Endothelial cell of umbilical vein (primary cell): ENCODE data around the gene P3H2. TPM values are rescaled to one million over a fixed set of nuclear protein-coding genes. Genes with fewer than 3 reads are reported as not detected.

Experiments used
- BruUV-seq: library from RNA; stranded (reverse); fragments of 400-500 nt; replicated peaks from 2 replicates; lab custom pipeline; 2021; lab: Mats Ljungman, UMichigan
- CTCF ChIA-PET: fragments of 300-600, 350-600 bp; sonication (Branson Sonifier 250); formaldehyde crosslinking; loops from one replicate; lab custom pipeline; 2021; ENCODE audit warnings: antibody characterized with exemption, inconsistent platforms; lab: Charles Lee
- POLR2A ChIA-PET: fragments of 300-600, 350-600 bp; sonication (Branson Sonifier 250); formaldehyde crosslinking; loops from one replicate; lab custom pipeline; 2021; ENCODE audit warnings: antibody characterized with exemption, inconsistent platforms; lab: Charles Lee
- DNase-seq: peaks from one replicate; pipeline ENCODE4 v3.0.0-alpha.2; 2011; ENCODE audit warnings: low read depth, low spot score
- FAIRE-seq: peaks from 2 replicates; lab custom pipeline; 2011; peaks lifted over from hg19 to GRCh38; lab: Jason Lieb, UNC
- H2AFZ ChIP-seq: 2 replicates; pipeline ENCODE4 v1.6.0; 2012; ENCODE audit warnings: low read depth, low read length, control low read depth, inconsistent platforms
- H3K27ac ChIP-seq: 2 replicates; pipeline ENCODE4 v1.5.1; 2011; ENCODE audit warnings: low read depth, mild to moderate bottlenecking, control low read depth, low read length, moderate library complexity; ENCODE audit not compliant: insufficient read depth
- H3K27me3 ChIP-seq, 2 experiments: 2 replicates each; pipeline versions ENCODE4 v1.6.0 to v1.6.1; 2011; ENCODE audit warnings: low read length in 2 of 2, mixed read lengths in 1 of 2; ENCODE audit not compliant: control insufficient read depth in 2 of 2, insufficient read depth in 2 of 2
- H3K36me3 ChIP-seq, 2 experiments: 2 replicates in 1 of 2; 3 replicates in 1 of 2; pipeline ENCODE4 v1.5.1; 2011; ENCODE audit warnings: low read length in 2 of 2, mild to moderate bottlenecking in 1 of 2, moderate library complexity in 1 of 2; ENCODE audit not compliant: control insufficient read depth in 2 of 2, insufficient read depth in 2 of 2; ENCODE audit errors: extremely low read depth in 1 of 2
- H3K4me1 ChIP-seq: 3 replicates; pipeline ENCODE4 v1.5.1; 2011; ENCODE audit warnings: mild to moderate bottlenecking, low read length; ENCODE audit not compliant: control insufficient read depth, insufficient read depth; ENCODE audit errors: extremely low read depth
- H3K4me2 ChIP-seq: 2 replicates; pipeline ENCODE4 v1.6.1; 2011; ENCODE audit warnings: low read length, control low read depth, mixed read lengths; ENCODE audit not compliant: insufficient read depth
- H3K4me3 ChIP-seq, 3 experiments: fragments of 200-600 bp in 1 of 3; sonication (generic), shearing (Covaris generic) in 1 of 3; replicated peaks in 1 of 3; 2 replicates each; pipeline ENCODE4 v1.5.1; 2011 to 2016; ENCODE audit warnings: control low read depth in 3 of 3, low read length in 3 of 3, mild to moderate bottlenecking in 2 of 3, inconsistent platforms in 1 of 3, low read depth in 1 of 3, moderate library complexity in 1 of 3; ENCODE audit not compliant: insufficient read depth in 1 of 3
- H3K79me2 ChIP-seq: 2 replicates; pipeline ENCODE4 v1.6.0; 2012; ENCODE audit warnings: low read length, inconsistent platforms; ENCODE audit not compliant: control insufficient read depth, insufficient read depth
- H3K9ac ChIP-seq: replicated peaks from 2 replicates; pipeline ENCODE3; 2011; ENCODE audit warnings: low read length, control low read depth; ENCODE audit not compliant: insufficient read depth; ENCODE audit errors: extremely low read depth
- H3K9me1 ChIP-seq: replicated peaks from 3 replicates; pipeline ENCODE4 v1.6.0; 2011; ENCODE audit warnings: mild to moderate bottlenecking, low read length; ENCODE audit not compliant: control insufficient read depth, insufficient read depth; ENCODE audit errors: extremely low read depth
- H3K9me3 ChIP-seq: replicated peaks from 2 replicates; pipeline ENCODE4 v1.5.1; 2012; ENCODE audit warnings: low read length, inconsistent platforms; ENCODE audit not compliant: control insufficient read depth, insufficient read depth
- H4K20me1 ChIP-seq: replicated peaks from 2 replicates; pipeline ENCODE3; 2011; ENCODE audit warnings: mild to moderate bottlenecking, low read length; ENCODE audit not compliant: control insufficient read depth, insufficient read depth; ENCODE audit errors: extremely low read depth
- CTCF ChIP-seq, 2 donors: IDR thresholded peaks; 1 replicate in 1 of 2; 2 replicates in 1 of 2; pipeline ENCODE4 v1.5.1; 2011; ENCODE audit warnings: low read length in 2 of 2, mild to moderate bottlenecking in 2 of 2, moderate library complexity in 2 of 2, control low read depth in 1 of 2, inconsistent platforms in 1 of 2, low read depth in 1 of 2; ENCODE audit not compliant: insufficient read depth in 1 of 2; ENCODE audit errors: extremely low read depth in 1 of 2
- EZH2 ChIP-seq: IDR thresholded peaks from 2 replicates; pipeline ENCODE4 v1.6.1; 2012; ENCODE audit warnings: borderline replicate concordance, low read depth, mild to moderate bottlenecking, moderate library complexity, low read length, inconsistent platforms; ENCODE audit not compliant: severe bottlenecking
- FOS ChIP-seq: IDR thresholded peaks from 2 replicates; pipeline ENCODE4 v1.6.1; 2011; ENCODE audit warnings: mild to moderate bottlenecking, low read length, moderate library complexity, borderline replicate concordance; ENCODE audit not compliant: insufficient read depth
- GATA2 ChIP-seq: IDR thresholded peaks from 2 replicates; pipeline ENCODE4 v1.7.0; 2011; ENCODE audit warnings: low read depth, mild to moderate bottlenecking, moderate library complexity, mixed read lengths, low read length; ENCODE audit not compliant: insufficient read length, insufficient read depth
- JUN ChIP-seq: IDR thresholded peaks from 2 replicates; pipeline ENCODE4 v1.6.1; 2011; ENCODE audit warnings: borderline replicate concordance, low read depth; ENCODE audit not compliant: insufficient read length, insufficient read depth
- MAX ChIP-seq: IDR thresholded peaks from 2 replicates; pipeline ENCODE4 v1.6.1; 2011; ENCODE audit not compliant: insufficient read depth, insufficient read length
- MYC ChIP-seq: IDR thresholded peaks from one replicate; pipeline ENCODE4 v1.6.1; 2011; ENCODE audit warnings: mild to moderate bottlenecking, low read depth, low read length
- POLR2A ChIP-seq: IDR thresholded peaks from 2 replicates; pipeline ENCODE4 v1.6.1; 2012; ENCODE audit warnings: low read depth, mild to moderate bottlenecking, control low read depth, low read length
- POLR2AphosphoS5 ChIP-seq: IDR thresholded peaks from 2 replicates; pipeline ENCODE4 v1.6.1; 2012; ENCODE audit warnings: low read depth, mild to moderate bottlenecking, control low read depth, low read length, moderate library complexity; ENCODE audit not compliant: insufficient read depth
- dilution Hi-C: fragments of 300-500 bp; cut with MboI; formaldehyde crosslinking; loops from one replicate; pipeline ENCODE4 v1.15.0; 2019; ENCODE audit warnings: low sequenced_read_pairs; ENCODE audit not compliant: extremely low pct_ligation_motif_present
- intact Hi-C: fragments of 100-400 bp; cut with micrococcal nuclease; formaldehyde crosslinking; loops from one replicate; pipeline ENCODE4 v1.10.0; 2022
- polyA plus RNA-seq, 4 experiments: library from polyadenylated mRNA; depleted of rRNA in 3 of 4; stranded (reverse) in 3 of 4; unstranded in 1 of 4; fragments of >200 nt; gene quantifications; 2 replicates each; pipeline versions ENCODE4 v1.2.1 to v1.2.3, GENCODE V29; 2011 to 2012; ENCODE audit warnings: missing spikeins in 1 of 4
- total RNA-seq: library from RNA; stranded (reverse); gene quantifications from 2 replicates; pipeline ENCODE4 v1.2.3, GENCODE V29; 2021

Gene P3H2
- total and polyA plus RNA-seq, 2 donors (not counting 3 experiments of a cell fraction or from before 2014, with no cell fraction given), result 6.6 to 6.8 TPM

- DNase-seq (no peak), FAIRE-seq (no peak)
- dilution Hi-C loops, result no loop called here
- Histone ChIP-seq H3K79me2 (no peaks in the 10 kb centered on the region), H3K27me3 (no peaks in the 10 kb centered on the region), H3K36me3 (no peaks in the 10 kb centered on the region), H3K4me1 (peaks cover 24% of the 10 kb centered on the region), H3K4me2 (no peak overlapping the region), H3K9me1 (no peaks in the 10 kb centered on the region), H3K9ac (no peak overlapping the region), H3K4me3 (no peak overlapping the region), H3K9me3 (no peaks in the 10 kb centered on the region), H3K27ac (no peak overlapping the region), H4K20me1 (no peaks in the 10 kb centered on the region), H2AFZ (no peak overlapping the region)
- no TSS peak for BruUV-seq
- POLR2A ChIA-PET, result no interaction called here
- CTCF ChIA-PET, result no interaction called here
- TF ChIP-seq GATA2, result no peak
- no peak for TF ChIP-seq MYC
- TF ChIP-seq POLR2A, result no peak
- TF ChIP-seq EZH2, result no peak
- no peak for TF ChIP-seq CTCF (IDR thresholded peaks at IDR 0.05; ENCODE audit: extremely low read depth in 1 of 2, insufficient read depth in 1 of 2, low read depth in 1 of 2, low read length in 2 of 2)
- TF ChIP-seq POLR2AphosphoS5, result no peak
- TF ChIP-seq MAX, result no peak
- no peak for TF ChIP-seq FOS
- TF ChIP-seq JUN, result no peak
- intact Hi-C loops, result no loop called here
Observed at GRCh38 chr3:189911001-189911400, 209.7 kb downstream of the P3H2 start.
